ENCODE results near the gene TMEM158.

The TMEM158 gene

GRCh38 chr3:45212095-45212468, 14.0 kb downstream of the TMEM158 start:
- H3K27me3 ChIP-seq (ENCODE audit: control insufficient read depth in 1 of 2, insufficient read depth in 2 of 2, low read length in 2 of 2) = no peaks in the 10 kb centered on the region
- H3K36me3 ChIP-seq (ENCODE audit: insufficient read depth, low read length) = no peaks in the 10 kb centered on the region
- H3K9me3 ChIP-seq (ENCODE audit: low read length) = no peaks in the 10 kb centered on the region
- H3K4me1 ChIP-seq (ENCODE audit: insufficient read depth, low read length) = peaks cover 53% of the 10 kb centered on the region
- H3K27ac ChIP-seq (ENCODE audit: low read depth, low read length) = no peak overlapping the region
- no peak overlapping the region for H3K9ac ChIP-seq (ENCODE audit: low read length)
- H3K4me3 ChIP-seq (ENCODE audit: low read depth in 1 of 2, low read length in 2 of 2) = no peak overlapping the region

- peaks cover 53% of the 10 kb centered on the region for H3K4me1 ChIP-seq (ENCODE audit: insufficient read depth, low read length)
- no peak overlapping the region for H3K9ac ChIP-seq (ENCODE audit: low read length)
- no peak overlapping the region for H3K4me3 ChIP-seq (ENCODE audit: low read depth in 1 of 2, low read length in 2 of 2)
- H3K9me3 ChIP-seq (ENCODE audit: low read length) = no peaks in the 10 kb centered on the region
- no peak overlapping the region for H3K27ac ChIP-seq (ENCODE audit: low read depth, low read length)
- H3K36me3 ChIP-seq (ENCODE audit: insufficient read depth, low read length) = no peaks in the 10 kb centered on the region
- H3K27me3 ChIP-seq (ENCODE audit: control insufficient read depth in 1 of 2, insufficient read depth in 2 of 2, low read length in 2 of 2) = no peaks in the 10 kb centered on the region
Measured at GRCh38 chr3:45211466-45212094, 14.5 kb downstream of the TMEM158 start.

- H3K27me3 ChIP-seq (ENCODE audit: control insufficient read depth in 1 of 2, insufficient read depth in 2 of 2, low read length in 2 of 2) = no peaks in the 10 kb centered on the region
- H3K36me3 ChIP-seq (ENCODE audit: insufficient read depth, low read length) = no peaks in the 10 kb centered on the region
- no peak overlapping the region for H3K4me3 ChIP-seq (ENCODE audit: low read depth in 1 of 2, low read length in 2 of 2)
- no peak overlapping the region for H3K9ac ChIP-seq (ENCODE audit: low read length)
- H3K4me1 ChIP-seq (ENCODE audit: insufficient read depth, low read length) = peaks cover 43% of the 10 kb centered on the region
- peak overlapping the region; percentile 17 for H3K27ac ChIP-seq (ENCODE audit: low read depth, low read length)
- no peaks in the 10 kb centered on the region for H3K9me3 ChIP-seq (ENCODE audit: low read length)
Measured at GRCh38 chr3:45210308-45211041, 15.6 kb downstream of the TMEM158 start.

GRCh38 chr3:45209526-45209925, 16.6 kb downstream of the TMEM158 start:
- H3K4me1 ChIP-seq (ENCODE audit: insufficient read depth, low read length) = peaks cover 39% of the 10 kb centered on the region
- no peaks in the 10 kb centered on the region for H3K27me3 ChIP-seq (ENCODE audit: control insufficient read depth in 1 of 2, insufficient read depth in 2 of 2, low read length in 2 of 2)
- no peaks in the 10 kb centered on the region for H3K9me3 ChIP-seq (ENCODE audit: low read length)
- H3K4me3 ChIP-seq (ENCODE audit: low read depth in 1 of 2, low read length in 2 of 2) = no peak overlapping the region
- no peaks in the 10 kb centered on the region for H3K36me3 ChIP-seq (ENCODE audit: insufficient read depth, low read length)
- H3K27ac ChIP-seq (ENCODE audit: low read depth, low read length) = no peak overlapping the region
- no peak overlapping the region for H3K9ac ChIP-seq (ENCODE audit: low read length)

GRCh38 chr3:45208586-45208985, 17.5 kb downstream of the TMEM158 start:
- Histone ChIP-seq H3K27ac (ENCODE audit: low read depth, low read length) (no peak overlapping the region), H3K27me3 (ENCODE audit: control insufficient read depth in 1 of 2, insufficient read depth in 2 of 2, low read length in 2 of 2) (no peaks in the 10 kb centered on the region), H3K4me3 (ENCODE audit: low read depth in 1 of 2, low read length in 2 of 2) (no peak overlapping the region), H3K36me3 (ENCODE audit: insufficient read depth, low read length) (no peaks in the 10 kb centered on the region), H3K9me3 (ENCODE audit: low read length) (no peaks in the 10 kb centered on the region), H3K9ac (ENCODE audit: low read length) (no peak overlapping the region), H3K4me1 (ENCODE audit: insufficient read depth, low read length) (peaks cover 45% of the 10 kb centered on the region)

GRCh38 chr3:45207446-45207845, 18.6 kb downstream of the TMEM158 start:
- no peaks in the 10 kb centered on the region for H3K27me3 ChIP-seq (ENCODE audit: control insufficient read depth in 1 of 2, insufficient read depth in 2 of 2, low read length in 2 of 2)
- H3K4me3 ChIP-seq (ENCODE audit: low read depth in 1 of 2, low read length in 2 of 2) = no peak overlapping the region
- H3K9me3 ChIP-seq (ENCODE audit: low read length) = no peaks in the 10 kb centered on the region
- no peak overlapping the region for H3K27ac ChIP-seq (ENCODE audit: low read depth, low read length)
- peaks cover 40% of the 10 kb centered on the region for H3K4me1 ChIP-seq (ENCODE audit: insufficient read depth, low read length)
- H3K9ac ChIP-seq (ENCODE audit: low read length) = no peak overlapping the region
- H3K36me3 ChIP-seq (ENCODE audit: insufficient read depth, low read length) = no peaks in the 10 kb centered on the region

GRCh38 chr3:45205126-45205525, 21.0 kb downstream of the TMEM158 start:
- peaks cover 16% of the 10 kb centered on the region for H3K4me1 ChIP-seq (ENCODE audit: insufficient read depth, low read length)
- H3K27ac ChIP-seq (ENCODE audit: low read depth, low read length) = no peak overlapping the region
- no peaks in the 10 kb centered on the region for H3K36me3 ChIP-seq (ENCODE audit: insufficient read depth, low read length)
- H3K4me3 ChIP-seq (ENCODE audit: low read depth in 1 of 2, low read length in 2 of 2) = no peak overlapping the region
- H3K9me3 ChIP-seq (ENCODE audit: low read length) = no peaks in the 10 kb centered on the region
- H3K9ac ChIP-seq (ENCODE audit: low read length) = no peak overlapping the region
- no peaks in the 10 kb centered on the region for H3K27me3 ChIP-seq (ENCODE audit: control insufficient read depth in 1 of 2, insufficient read depth in 2 of 2, low read length in 2 of 2)

DNA sequence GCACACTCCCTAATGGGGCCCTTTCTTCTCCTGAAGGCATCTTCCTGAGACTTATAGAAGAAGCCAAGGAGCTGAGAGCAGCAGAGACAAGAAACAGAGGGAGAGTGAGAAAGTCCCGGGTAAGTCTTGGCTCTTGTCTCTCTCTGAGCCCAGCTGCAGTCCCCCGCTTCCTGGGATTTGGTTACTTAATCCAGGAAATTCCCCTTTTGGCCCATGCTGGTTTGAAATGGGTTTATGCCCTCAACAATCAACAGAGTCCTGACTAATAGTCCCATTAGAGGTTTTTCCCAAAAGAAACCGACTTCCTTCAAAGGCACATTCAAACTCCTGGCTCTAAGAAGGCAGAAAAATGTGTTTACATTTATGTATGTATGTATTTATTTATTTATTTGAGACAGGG, 22.0 kb downstream of the TMEM158 start:
- no peak overlapping the region for H3K9ac ChIP-seq (ENCODE audit: low read length)
- no peaks in the 10 kb centered on the region for H3K9me3 ChIP-seq (ENCODE audit: low read length)
- H3K27me3 ChIP-seq (ENCODE audit: control insufficient read depth in 1 of 2, insufficient read depth in 2 of 2, low read length in 2 of 2) = no peaks in the 10 kb centered on the region
- no peaks in the 10 kb centered on the region for H3K36me3 ChIP-seq (ENCODE audit: insufficient read depth, low read length)
- H3K27ac ChIP-seq (ENCODE audit: low read depth, low read length) = no peak overlapping the region
- H3K4me3 ChIP-seq (ENCODE audit: low read depth in 1 of 2, low read length in 2 of 2) = no peak overlapping the region
- H3K4me1 ChIP-seq (ENCODE audit: insufficient read depth, low read length) = peaks cover 12% of the 10 kb centered on the region

- H3K4me3 ChIP-seq (ENCODE audit: low read depth in 1 of 2, low read length in 2 of 2) = no peak overlapping the region
- H3K4me1 ChIP-seq (ENCODE audit: insufficient read depth, low read length) = peaks cover 12% of the 10 kb centered on the region
- H3K36me3 ChIP-seq (ENCODE audit: insufficient read depth, low read length) = no peaks in the 10 kb centered on the region
- no peak overlapping the region for H3K27ac ChIP-seq (ENCODE audit: low read depth, low read length)
- no peak overlapping the region for H3K9ac ChIP-seq (ENCODE audit: low read length)
- H3K9me3 ChIP-seq (ENCODE audit: low read length) = no peaks in the 10 kb centered on the region
- no peaks in the 10 kb centered on the region for H3K27me3 ChIP-seq (ENCODE audit: control insufficient read depth in 1 of 2, insufficient read depth in 2 of 2, low read length in 2 of 2)
Measured at GRCh38 chr3:45199837-45200648, 26.0 kb downstream of the TMEM158 start.

- no peaks in the 10 kb centered on the region for H3K36me3 ChIP-seq (ENCODE audit: insufficient read depth, low read length)
- peaks cover 6% of the 10 kb centered on the region for H3K4me1 ChIP-seq (ENCODE audit: insufficient read depth, low read length)
- no peak overlapping the region for H3K4me3 ChIP-seq (ENCODE audit: low read depth in 1 of 2, low read length in 2 of 2)
- no peaks in the 10 kb centered on the region for H3K9me3 ChIP-seq (ENCODE audit: low read length)
- no peak overlapping the region for H3K27ac ChIP-seq (ENCODE audit: low read depth, low read length)
- no peaks in the 10 kb centered on the region for H3K27me3 ChIP-seq (ENCODE audit: control insufficient read depth in 1 of 2, insufficient read depth in 2 of 2, low read length in 2 of 2)
- H3K9ac ChIP-seq (ENCODE audit: low read length) = no peak overlapping the region
Measured at GRCh38 chr3:45198264-45199260, 27.5 kb downstream of the TMEM158 start.

DNA sequence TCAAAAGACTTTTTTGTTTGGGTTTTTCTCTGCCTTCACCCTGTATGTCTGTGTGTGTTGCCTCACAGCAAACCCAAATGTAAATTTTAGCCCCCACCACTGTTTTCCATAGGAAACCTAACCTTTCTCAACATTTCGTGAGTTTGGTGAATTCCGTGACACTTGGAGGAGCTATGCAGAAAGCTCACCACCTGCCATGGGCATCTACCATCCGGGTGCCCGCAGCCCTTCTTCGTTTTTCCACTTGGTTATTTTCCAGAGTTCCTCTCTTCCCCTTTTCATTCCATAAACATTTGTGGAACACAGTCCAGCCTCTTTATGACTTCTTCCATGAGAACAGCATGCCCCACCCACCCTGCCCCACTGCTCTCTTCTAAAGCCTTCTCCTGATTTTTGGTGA, 31.3 kb downstream of the TMEM158 start:
- no peak overlapping the region for H3K4me3 ChIP-seq (ENCODE audit: low read depth in 1 of 2, low read length in 2 of 2)
- no peaks in the 10 kb centered on the region for H3K9me3 ChIP-seq (ENCODE audit: low read length)
- H3K4me1 ChIP-seq (ENCODE audit: insufficient read depth, low read length) = peaks cover 3% of the 10 kb centered on the region
- H3K27me3 ChIP-seq (ENCODE audit: control insufficient read depth in 1 of 2, insufficient read depth in 2 of 2, low read length in 2 of 2) = no peaks in the 10 kb centered on the region
- no peaks in the 10 kb centered on the region for H3K36me3 ChIP-seq (ENCODE audit: insufficient read depth, low read length)
- no peak overlapping the region for H3K27ac ChIP-seq (ENCODE audit: low read depth, low read length)
- no peak overlapping the region for H3K9ac ChIP-seq (ENCODE audit: low read length)
